Activated CD8-positive, alpha-beta memory T cell treated with anti-CD3 and anti-CD28 coated beads, Interleukin-2, amount 10 ng/mL, durations not matched to agents 7 days and 5 days (primary cell): ENCODE measurements around the gene DNAJC2. TPM values are rescaled to one million over a fixed set of nuclear protein-coding genes. Genes with fewer than 3 reads are reported as not detected.

ENCODE experiments used
- ATAC-seq: fragments of 150-1000 bp; cut with Tn5 transposase; one replicate; pipeline ENCODE4 v1.10.0; 2021; ENCODE audit warnings: moderate library complexity
- CTCF ChIA-PET: fragments of 350-600 bp; sonication (Branson Sonifier 250); formaldehyde crosslinking; loops from one replicate; lab custom pipeline; 2021; ENCODE audit warnings: antibody characterized with exemption; lab: Charles Lee
- DNase-seq: peaks from one replicate; pipeline ENCODE4 v3.0.0-alpha.2; 2020
- H3K27ac Mint-ChIP-seq: one replicate; pipeline ENCODE4 v1.8.0; 2021; ENCODE audit warnings: mild to moderate bottlenecking, mixed read lengths
- H3K27me3 Mint-ChIP-seq: one replicate; pipeline ENCODE4 v1.8.0; 2021; ENCODE audit warnings: mixed read lengths
- H3K36me3 Mint-ChIP-seq: one replicate; pipeline ENCODE4 v1.8.0; 2021; ENCODE audit warnings: mild to moderate bottlenecking, mixed read lengths
- H3K4me1 Mint-ChIP-seq: one replicate; pipeline ENCODE4 v1.8.0; 2021; ENCODE audit warnings: mixed read lengths
- H3K4me3 Mint-ChIP-seq: one replicate; pipeline ENCODE4 v1.8.0; 2021; ENCODE audit warnings: mild to moderate bottlenecking, moderate library complexity, mixed read lengths
- H3K9me3 Mint-ChIP-seq: one replicate; pipeline ENCODE4 v1.8.0; 2022; ENCODE audit warnings: low read depth, mixed read lengths
- total RNA-seq, 2 experiments: library from RNA; stranded (reverse); gene quantifications; one replicate each; pipeline ENCODE4 v1.2.3, GENCODE V29; 2021

DNAJC2 gene
- total RNA-seq, 2 experiments from 2014 or later, result 29.8 to 36.8 TPM

DNA sequence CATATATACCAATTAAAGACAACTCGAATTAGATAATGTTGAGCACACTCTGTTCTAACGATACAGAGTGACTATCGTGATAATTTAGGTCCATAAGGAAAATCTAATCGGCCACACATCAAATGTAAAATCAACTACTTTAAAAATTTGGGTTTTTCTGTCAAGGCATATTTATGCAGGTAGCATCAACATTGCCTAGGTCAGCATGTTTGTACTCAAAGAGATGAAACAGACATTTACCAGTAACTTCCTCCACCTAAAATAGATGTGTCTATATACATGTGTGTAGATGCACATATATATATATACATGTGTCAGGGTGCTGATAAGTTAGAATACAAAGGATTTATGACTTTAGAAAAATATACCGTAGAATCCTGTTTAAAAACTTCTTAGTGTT is 24.9 kb upstream of the DNAJC2 start:
- CTCF ChIA-PET, result no interaction called here
- Mint-ChIP-seq H3K9me3 (no peaks in the 10 kb centered on the region), H3K27ac (no peak overlapping the region), H3K4me3 (no peak overlapping the region), H3K36me3 (peaks cover 26% of the 10 kb centered on the region), H3K4me1 (no peaks in the 10 kb centered on the region), H3K27me3 (no peaks in the 10 kb centered on the region)
- DNase-seq (no peak), ATAC-seq (no peak)

DNA sequence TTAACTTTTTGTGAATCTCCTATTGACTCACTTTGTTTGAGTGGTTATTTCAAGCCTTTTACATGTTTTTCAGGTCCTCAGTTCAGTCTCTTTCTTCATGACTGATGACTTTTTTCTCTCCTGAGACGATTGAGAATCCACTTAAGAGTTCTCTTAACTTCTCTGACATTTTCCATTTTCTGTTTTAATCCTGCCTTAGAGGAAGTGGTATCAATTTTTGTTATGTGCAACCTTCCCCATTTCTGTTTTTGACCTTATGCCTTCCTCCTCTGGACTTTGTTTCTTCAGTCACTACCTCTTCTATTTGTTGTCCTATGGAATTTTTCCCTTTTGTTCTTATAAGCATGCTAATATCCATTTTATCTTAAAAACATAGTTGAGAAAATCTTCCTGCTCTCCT is 5.2 kb upstream of the DNAJC2 start:
- Mint-ChIP-seq H3K27ac (peak overlapping the region; percentile 86), H3K4me1 (peaks cover 62% of the 10 kb centered on the region), H3K27me3 (no peaks in the 10 kb centered on the region), H3K36me3 (peaks cover 34% of the 10 kb centered on the region), H3K4me3 (peak overlapping the region; percentile 99), H3K9me3 (no peaks in the 10 kb centered on the region)
- ATAC-seq (no peak), DNase-seq (no peak)
- CTCF ChIA-PET, result interaction anchor here (1.3 kb wide), 1 partner anchor 11 kb away, joined by 3 read pairs; no protein-coding TSS in a partner anchor

DNA sequence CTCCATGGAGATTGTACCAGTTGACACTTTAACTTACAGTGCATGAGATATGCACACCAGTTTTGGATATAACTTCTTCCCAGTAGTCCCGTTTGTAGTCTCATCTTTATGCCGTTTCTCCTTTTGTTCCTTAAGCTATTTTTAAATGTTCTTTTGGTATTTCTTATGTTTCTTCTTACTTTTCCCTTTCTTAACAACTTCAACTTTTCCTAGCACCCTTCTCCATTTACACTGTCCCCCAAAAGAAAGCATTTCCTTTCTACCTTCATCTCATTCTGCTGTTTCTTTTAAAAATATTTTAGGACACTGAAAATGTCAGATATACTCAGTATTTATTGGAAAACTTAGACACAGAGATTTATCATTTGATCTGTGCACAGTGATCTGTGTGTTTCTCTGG is 4.4 kb upstream of the DNAJC2 start:
- no peaks in the 10 kb centered on the region for H3K9me3 Mint-ChIP-seq
- H3K27me3 Mint-ChIP-seq, result no peaks in the 10 kb centered on the region
- peaks cover 33% of the 10 kb centered on the region for H3K36me3 Mint-ChIP-seq
- peak overlapping the region; percentile 86 for H3K27ac Mint-ChIP-seq
- CTCF ChIA-PET, result interaction anchor here (1.3 to 1.7 kb wide), 2 partner anchors 9 to 12 kb away, joined by 3 read pairs; no protein-coding TSS in a partner anchor
- DNase-seq (no peak), ATAC-seq (no peak)
- H3K4me3 Mint-ChIP-seq, result peak overlapping the region; percentile 99
- H3K4me1 Mint-ChIP-seq, result peaks cover 63% of the 10 kb centered on the region

DNA sequence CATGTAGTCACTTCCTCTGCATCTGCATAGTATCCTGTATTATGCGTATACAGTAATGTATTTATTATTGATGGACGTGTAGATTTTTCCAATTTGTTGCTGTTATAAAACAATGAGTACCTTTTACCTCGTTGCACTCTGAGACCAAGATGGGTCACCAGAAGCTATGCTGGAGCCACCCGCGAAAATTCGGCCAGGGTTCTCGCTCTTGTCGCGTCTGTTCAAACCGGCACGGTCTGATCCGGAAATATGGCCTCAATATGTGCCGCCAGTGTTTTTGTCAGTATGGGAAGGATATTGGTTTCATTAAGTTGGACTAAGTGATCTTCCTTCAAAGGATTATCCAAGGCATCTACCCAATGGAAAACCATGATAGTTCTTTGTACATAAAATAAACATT is 3.9 kb upstream of the DNAJC2 start:
- Mint-ChIP-seq H3K9me3 (no peaks in the 10 kb centered on the region), H3K27ac (peak overlapping the region; percentile 86), H3K36me3 (peaks cover 31% of the 10 kb centered on the region), H3K4me1 (peaks cover 62% of the 10 kb centered on the region), H3K27me3 (no peaks in the 10 kb centered on the region), H3K4me3 (peak overlapping the region; percentile 99)
- ATAC-seq, result no peak
- peak; percentile 52 for DNase-seq
- CTCF ChIA-PET, result interaction anchor here (0.9 to 1.7 kb wide), 3 partner anchors 10 to 1570 kb away, joined by 3 read pairs; no protein-coding TSS in a partner anchor

DNA sequence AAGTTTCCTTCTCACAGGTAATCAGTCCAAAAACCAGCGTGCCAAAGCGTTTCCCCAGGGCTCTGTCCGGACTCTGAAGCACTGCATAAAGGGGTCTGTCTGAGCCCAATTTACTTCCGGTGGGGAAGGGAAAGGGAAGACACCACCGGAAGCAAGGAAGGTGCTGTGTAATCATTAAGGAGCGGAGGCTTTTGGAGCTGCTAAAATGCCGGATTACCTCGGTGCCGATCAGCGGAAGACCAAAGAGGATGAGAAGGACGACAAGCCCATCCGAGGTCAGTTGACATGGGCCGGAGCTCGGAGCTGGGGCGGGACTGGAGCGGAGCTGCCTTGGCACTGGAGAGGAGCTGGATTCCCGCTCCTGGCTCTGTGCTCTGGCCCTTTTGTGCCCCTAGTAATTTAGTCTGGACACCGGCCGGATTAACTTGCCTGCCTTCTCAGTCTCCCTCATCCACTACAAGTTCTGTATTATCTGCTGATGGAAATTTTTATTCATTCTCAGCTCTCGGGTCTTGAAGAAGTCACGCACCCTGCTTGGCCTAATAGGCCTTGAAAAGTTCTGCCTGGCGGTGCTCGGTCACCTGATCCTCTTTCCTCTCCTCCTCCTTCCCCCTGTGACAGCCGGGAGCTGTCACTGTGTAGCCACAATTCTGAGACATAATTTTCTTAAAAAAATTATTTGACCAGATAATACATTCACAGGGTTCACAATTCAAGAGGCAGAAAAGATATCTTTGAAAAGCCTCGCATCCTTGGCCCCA is 3.1 kb upstream of the DNAJC2 start, which contains the start of gene PSMC2:
Gene PSMC2, plus strand, starts transcription at position 137 of the 761 bp plus-strand sequence. Its CDS starts 69 bp downstream, at position 206.
- peak within 1 kb of the TSS; percentile 99 for H3K4me3 Mint-ChIP-seq
- peak within 1 kb of the TSS; percentile 99 for H3K27ac Mint-ChIP-seq
- H3K9me3 Mint-ChIP-seq, result no peaks in the 10 kb centered on the region
- no peaks in the 10 kb centered on the region for H3K27me3 Mint-ChIP-seq
- H3K36me3 Mint-ChIP-seq, result peaks cover 27% of the 10 kb centered on the region
- ATAC-seq, result peak; percentile 75
- CTCF ChIA-PET, result interaction anchor here (0.9 to 1.7 kb wide), 4 partner anchors 10 to 1571 kb away, joined by 3 to 4 read pairs (median 3); partner anchors contain the start of gene PMPCB
- peak; percentile 91 for DNase-seq
- peaks cover 62% of the 10 kb centered on the region for H3K4me1 Mint-ChIP-seq

DNA sequence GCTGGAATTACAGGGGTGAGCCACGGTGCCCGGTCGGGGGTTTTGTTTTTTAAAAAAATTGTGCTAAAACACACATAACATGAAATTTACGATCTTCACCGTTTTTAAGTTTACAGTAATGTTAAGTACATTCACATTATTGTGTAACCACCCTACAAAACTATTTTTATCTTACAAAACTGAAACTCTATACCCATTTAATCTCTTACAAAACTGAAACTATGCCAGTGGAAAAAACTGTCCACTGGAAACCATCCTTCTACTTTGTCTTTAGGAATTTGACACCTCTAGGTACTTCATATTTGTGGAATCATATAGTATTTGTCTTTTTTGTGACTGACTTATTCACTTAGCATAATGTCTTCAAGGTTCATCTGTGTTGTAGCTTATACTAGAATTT is 1.8 kb upstream of the DNAJC2 start:
- peak overlapping the region; percentile 99 for H3K4me3 Mint-ChIP-seq
- ATAC-seq, result no peak
- DNase-seq, result no peak
- CTCF ChIA-PET, result no interaction called here
- peaks cover 60% of the 10 kb centered on the region for H3K4me1 Mint-ChIP-seq
- H3K36me3 Mint-ChIP-seq, result peaks cover 24% of the 10 kb centered on the region
- no peaks in the 10 kb centered on the region for H3K9me3 Mint-ChIP-seq
- peak overlapping the region; percentile 99 for H3K27ac Mint-ChIP-seq
- H3K27me3 Mint-ChIP-seq, result no peaks in the 10 kb centered on the region

DNA sequence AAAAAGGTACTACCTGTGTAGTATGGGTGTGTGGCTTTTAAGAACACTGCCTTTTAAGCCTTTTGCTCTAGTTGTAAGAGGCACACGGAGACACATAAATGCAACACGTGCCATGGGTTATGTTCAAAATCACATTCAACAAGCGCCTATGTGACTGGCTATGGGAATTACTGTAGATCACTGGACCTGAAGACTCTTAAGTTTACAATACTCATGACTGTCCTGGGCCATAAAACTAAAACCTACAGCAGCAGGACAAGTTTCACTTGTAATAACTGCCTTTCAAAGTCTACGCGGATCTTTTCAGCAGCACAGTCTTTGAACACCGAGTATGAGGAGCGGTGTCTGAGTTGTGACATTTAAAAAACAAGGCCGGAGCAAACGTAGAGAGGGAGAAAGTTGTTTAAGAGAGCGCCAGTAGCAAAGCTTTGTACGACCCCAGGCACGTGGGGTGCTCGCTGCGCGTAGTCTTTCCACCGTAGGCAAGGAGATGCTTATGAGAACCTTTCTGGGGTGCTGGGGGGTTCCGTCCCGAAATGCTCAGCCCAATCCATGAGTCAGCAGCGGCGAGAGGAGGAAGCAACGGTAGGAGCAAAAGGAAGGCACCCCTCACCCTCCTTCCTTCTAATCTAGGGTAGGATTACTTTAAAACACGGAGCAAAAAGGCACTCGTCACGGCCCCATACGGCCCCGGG is 662 bp downstream of the DNAJC2 start:
- H3K36me3 Mint-ChIP-seq, result peaks cover 35% of the 10 kb centered on the region

DNA sequence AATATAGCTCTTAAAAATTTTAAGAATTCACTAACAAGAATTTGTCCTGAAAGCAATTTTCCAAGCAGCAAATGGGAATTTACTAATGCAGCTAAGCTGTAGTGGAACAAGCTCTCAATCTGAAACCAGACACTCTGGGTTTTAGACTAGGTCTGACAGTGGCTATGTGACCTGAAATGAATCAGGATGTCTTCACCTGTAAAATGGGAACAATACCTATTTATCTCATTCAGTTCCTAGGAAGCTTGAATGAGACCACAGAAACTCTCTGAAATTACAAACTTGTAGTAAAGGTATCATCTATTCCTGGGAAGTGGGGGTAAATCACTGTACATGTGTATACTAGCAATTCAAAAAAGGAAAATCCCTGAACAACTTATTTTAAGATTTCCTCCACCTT is 1.2 kb downstream of the DNAJC2 start:
- H3K27me3 Mint-ChIP-seq, result no peaks in the 10 kb centered on the region
- DNase-seq (no peak), ATAC-seq (no peak)
- peaks cover 34% of the 10 kb centered on the region for H3K36me3 Mint-ChIP-seq
- H3K4me3 Mint-ChIP-seq, result peak overlapping the region; percentile 90
- CTCF ChIA-PET, result no interaction called here
- H3K9me3 Mint-ChIP-seq, result no peaks in the 10 kb centered on the region
- peaks cover 56% of the 10 kb centered on the region for H3K4me1 Mint-ChIP-seq
- H3K27ac Mint-ChIP-seq, result peak overlapping the region; percentile 99

More for the DNA sequence above, 662 bp downstream of the DNAJC2 start:
- H3K27me3 Mint-ChIP-seq, result no peaks in the 10 kb centered on the region
- peak overlapping the region; percentile 90 for H3K4me3 Mint-ChIP-seq
- peak; percentile 14 for ATAC-seq
- H3K9me3 Mint-ChIP-seq, result no peaks in the 10 kb centered on the region
- DNase-seq, result peak; percentile 61
- peaks cover 60% of the 10 kb centered on the region for H3K4me1 Mint-ChIP-seq
- CTCF ChIA-PET, result no interaction called here
- peak overlapping the region; percentile 99 for H3K27ac Mint-ChIP-seq

DNA sequence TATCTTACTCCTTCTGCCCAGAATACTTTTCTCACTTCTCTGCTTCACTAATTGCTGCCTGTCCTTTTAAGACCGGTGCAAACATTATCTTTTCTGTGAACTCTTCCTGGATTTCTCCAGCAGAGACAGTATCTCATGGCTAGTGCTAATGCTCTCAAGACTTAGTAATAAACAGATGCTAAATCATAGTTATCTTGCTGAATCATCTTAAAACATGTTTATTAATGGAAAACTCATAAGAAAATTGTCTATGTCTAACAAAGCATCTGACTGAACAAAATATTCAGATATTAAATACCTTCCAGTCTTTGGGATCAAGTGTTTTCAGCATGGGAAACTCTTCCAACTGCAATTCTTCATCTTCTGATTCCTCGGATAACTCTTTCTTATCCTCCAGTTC is 3.1 kb downstream of the DNAJC2 start:
- H3K4me1 Mint-ChIP-seq, result peaks cover 47% of the 10 kb centered on the region
- CTCF ChIA-PET, result no interaction called here
- H3K27me3 Mint-ChIP-seq, result no peaks in the 10 kb centered on the region
- no peak overlapping the region for H3K4me3 Mint-ChIP-seq
- no peak for DNase-seq
- no peaks in the 10 kb centered on the region for H3K9me3 Mint-ChIP-seq
- no peak for ATAC-seq
- peaks cover 45% of the 10 kb centered on the region for H3K36me3 Mint-ChIP-seq
- no peak overlapping the region for H3K27ac Mint-ChIP-seq

DNA sequence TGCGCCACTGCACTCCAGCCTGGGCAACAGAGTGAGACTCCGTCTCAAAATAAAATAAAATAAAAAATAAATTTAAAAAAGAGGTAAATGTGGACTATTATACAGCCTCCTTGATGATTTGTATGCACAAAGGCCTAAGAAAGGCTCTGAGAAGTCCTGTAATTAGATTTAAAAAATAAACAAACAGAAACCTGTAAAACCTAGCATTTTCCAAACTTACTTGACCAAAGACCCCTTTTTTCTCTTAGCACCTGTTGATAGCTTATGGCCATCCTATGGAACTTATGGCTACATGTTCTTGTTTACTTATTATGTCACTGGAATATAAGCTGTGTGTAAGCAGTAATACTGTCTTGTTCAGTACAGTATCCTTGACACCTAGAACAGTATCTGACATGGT is 5.7 kb downstream of the DNAJC2 start:
- H3K27ac Mint-ChIP-seq, result no peak overlapping the region
- CTCF ChIA-PET, result no interaction called here

DNA sequence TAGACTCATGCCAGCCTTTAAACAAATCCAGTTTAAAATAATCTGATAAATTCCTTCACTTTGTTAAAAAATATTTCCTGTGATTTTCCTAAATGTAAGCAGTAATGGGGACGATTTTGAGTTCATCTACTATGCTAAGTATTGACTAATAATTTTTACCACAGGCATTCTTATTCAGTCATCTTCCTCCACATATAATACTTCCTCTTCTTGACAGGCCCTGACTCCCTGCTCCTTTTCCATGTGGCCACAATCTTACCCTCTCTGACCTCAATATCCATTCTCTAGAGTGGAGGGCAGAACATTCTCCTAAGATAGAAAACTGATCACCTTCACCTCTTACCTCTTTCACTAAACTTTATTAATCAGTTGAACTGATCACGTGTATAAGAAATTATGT is 7.8 kb downstream of the DNAJC2 start:
- H3K4me1 Mint-ChIP-seq, result peaks cover 19% of the 10 kb centered on the region
- no peak overlapping the region for H3K27ac Mint-ChIP-seq
- DNase-seq (no peak), ATAC-seq (no peak)
- H3K27me3 Mint-ChIP-seq, result no peaks in the 10 kb centered on the region
- no peaks in the 10 kb centered on the region for H3K9me3 Mint-ChIP-seq
- CTCF ChIA-PET, result no interaction called here
- H3K4me3 Mint-ChIP-seq, result no peak overlapping the region
- H3K36me3 Mint-ChIP-seq, result peaks cover 55% of the 10 kb centered on the region

More for the DNA sequence above, 5.7 kb downstream of the DNAJC2 start:
- Mint-ChIP-seq H3K27me3 (no peaks in the 10 kb centered on the region), H3K9me3 (no peaks in the 10 kb centered on the region), H3K4me1 (peaks cover 31% of the 10 kb centered on the region), H3K4me3 (no peak overlapping the region), H3K36me3 (peaks cover 45% of the 10 kb centered on the region)
- ATAC-seq, result no peak
- DNase-seq, result no peak

DNA sequence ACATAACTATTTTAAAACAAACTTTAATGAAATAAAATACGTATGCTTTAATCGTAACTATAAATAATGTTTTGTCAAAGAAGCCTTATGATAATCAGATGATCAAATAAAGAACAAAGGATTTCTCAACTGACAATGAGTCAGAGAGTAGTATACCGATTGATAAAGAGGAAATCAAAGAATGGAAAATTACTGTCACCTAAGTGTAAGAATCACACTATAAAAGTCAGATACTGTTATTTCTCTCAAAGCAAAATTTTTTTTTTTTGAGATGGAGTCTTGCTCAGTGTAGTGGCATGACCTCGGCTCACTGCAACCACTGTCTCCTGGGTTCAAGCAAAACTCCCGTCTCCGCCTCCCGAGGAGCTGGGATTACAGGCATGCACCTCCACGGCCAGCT is 18.8 kb downstream of the DNAJC2 start:
- DNase-seq, result no peak
- Mint-ChIP-seq H3K36me3 (peaks cover 30% of the 10 kb centered on the region), H3K4me1 (peaks cover 4% of the 10 kb centered on the region), H3K27me3 (no peaks in the 10 kb centered on the region), H3K9me3 (no peaks in the 10 kb centered on the region), H3K27ac (no peak overlapping the region), H3K4me3 (no peak overlapping the region)
- ATAC-seq, result peak; percentile 36
- CTCF ChIA-PET, result no interaction called here

DNA sequence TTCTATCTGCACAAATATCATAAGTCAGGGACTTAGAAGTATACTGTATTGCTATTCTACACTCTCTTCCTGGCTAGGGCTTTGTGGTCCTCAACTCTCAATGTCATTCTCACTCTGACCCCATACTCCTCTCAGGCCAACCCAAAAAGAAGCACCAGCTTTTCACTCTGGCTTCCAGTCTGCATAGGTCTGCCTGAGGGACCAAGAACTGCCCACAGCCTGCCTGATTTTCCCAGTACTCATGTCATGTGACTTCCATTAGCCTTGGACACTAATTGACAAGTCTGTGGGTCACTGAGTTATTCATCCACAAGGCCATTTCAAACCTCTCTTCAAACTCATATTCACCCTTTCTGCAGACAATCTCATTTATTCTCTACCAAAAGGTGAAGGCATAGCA is 27.6 kb downstream of the DNAJC2 start:
- Mint-ChIP-seq H3K4me1 (peaks cover 4% of the 10 kb centered on the region), H3K4me3 (no peak overlapping the region), H3K9me3 (no peaks in the 10 kb centered on the region), H3K27me3 (no peaks in the 10 kb centered on the region), H3K27ac (no peak overlapping the region), H3K36me3 (peaks cover 61% of the 10 kb centered on the region)
- ATAC-seq (no peak), DNase-seq (no peak)
- CTCF ChIA-PET, result interaction anchor here (2.2 kb wide), 1 partner anchor 13 kb away, joined by 7 read pairs; no protein-coding TSS in a partner anchor
